ENCODE results near the gene ABCG8. TPM values are rescaled to one million over a fixed set of nuclear protein-coding genes. Genes with fewer than 3 reads are reported as not detected.

The ABCG8 gene
- total RNA-seq, 4 donors from 2014 or later = not detected

- 70% methylated on average over 1 of the region's 1 CpG for WGBS
- H3K9me3 ChIP-seq = no peaks in the 10 kb centered on the region
- H3K36me3 ChIP-seq = peaks cover 15 to 42% (median 24%) of the 10 kb centered on the region in 4 donors
- no peak overlapping the region for H3K4me3 ChIP-seq
- intact Hi-C loops (cut with DNase I) = no loop called here
- no peaks in the 10 kb centered on the region for H3K4me1 ChIP-seq
- no peak for DNase-seq (ENCODE audit: extremely low spot score)
- no peaks in the 10 kb centered on the region for H3K27me3 ChIP-seq
- no peak overlapping the region for H3K27ac ChIP-seq (replicated peaks in 1 of 4)
- TF ChIP-seq POLR2AphosphoS5 (IDR thresholded peaks at IDR 0.05) = no peak
- TF ChIP-seq CTCF (IDR thresholded peaks at IDR 0.05) = no peak
Measured at GRCh38 chr2:43803113-43803512, 35.7 kb upstream of the ABCG8 start.

GRCh38 chr2:43806719-43807031, 32.1 kb upstream of the ABCG8 start:
- Histone ChIP-seq H3K36me3 (peaks cover 17 to 74% (median 40%) of the 10 kb centered on the region in 4 donors), H3K4me1 (no peaks in the 10 kb centered on the region), H3K27ac (replicated peaks in 1 of 4) (no peak overlapping the region), H3K4me3 (no peak overlapping the region), H3K27me3 (no peaks in the 10 kb centered on the region), H3K9me3 (no peaks in the 10 kb centered on the region)
- intact Hi-C loops (cut with DNase I) = no loop called here
- no peak for DNase-seq (ENCODE audit: extremely low spot score)
- TF ChIP-seq CTCF (IDR thresholded peaks at IDR 0.05) (no peak), EP300 (IDR thresholded peaks at IDR 0.05) (no peak), POLR2A (IDR thresholded peaks at IDR 0.05; ENCODE audit: low read depth) (no peak), POLR2AphosphoS5 (IDR thresholded peaks at IDR 0.05) (no peak)
- WGBS = 88% methylated on average over 2 of the region's 2 CpGs

GRCh38 chr2:43810452-43810851, 28.3 kb upstream of the ABCG8 start:
- DNase-seq (ENCODE audit: extremely low spot score) = no peak
- Histone ChIP-seq H3K4me3 (no peak overlapping the region), H3K36me3 (peaks cover 16 to 70% (median 31%) of the 10 kb centered on the region in 4 donors), H3K9me3 (no peaks in the 10 kb centered on the region), H3K27ac (replicated peaks in 1 of 4) (no peak overlapping the region), H3K27me3 (no peaks in the 10 kb centered on the region), H3K4me1 (no peaks in the 10 kb centered on the region)
- WGBS = 67% methylated on average over 2 of the region's 2 CpGs
- intact Hi-C loops (cut with DNase I) = no loop called here
- no peak for TF ChIP-seq POLR2AphosphoS5 (IDR thresholded peaks at IDR 0.05)
- TF ChIP-seq CTCF (IDR thresholded peaks at IDR 0.05) = no peak
- no peak for TF ChIP-seq POLR2A (IDR thresholded peaks at IDR 0.05; ENCODE audit: low read depth)
- TF ChIP-seq EP300 (IDR thresholded peaks at IDR 0.05) = no peak

GRCh38 chr2:43810888-43811287, 27.9 kb upstream of the ABCG8 start:
- DNase-seq (ENCODE audit: extremely low spot score) = no peak
- 68% methylated on average over 1 of the region's 1 CpG for WGBS
- Histone ChIP-seq H3K4me3 (no peak overlapping the region), H3K9me3 (no peaks in the 10 kb centered on the region), H3K36me3 (peaks cover 12 to 65% (median 27%) of the 10 kb centered on the region in 4 donors), H3K4me1 (no peaks in the 10 kb centered on the region), H3K27ac (replicated peaks in 1 of 4) (no peak overlapping the region), H3K27me3 (no peaks in the 10 kb centered on the region)
- intact Hi-C loops (cut with DNase I) = no loop called here
- TF ChIP-seq EP300 (IDR thresholded peaks at IDR 0.05) (no peak), POLR2A (IDR thresholded peaks at IDR 0.05; ENCODE audit: low read depth) (no peak), CTCF (IDR thresholded peaks at IDR 0.05) (no peak), POLR2AphosphoS5 (IDR thresholded peaks at IDR 0.05) (no peak)

GRCh38 chr2:43812006-43812405, 26.8 kb upstream of the ABCG8 start:
- H3K4me1 ChIP-seq = no peaks in the 10 kb centered on the region

More at GRCh38 chr2:43812006-43812405, 26.8 kb upstream of the ABCG8 start:
- H3K36me3 ChIP-seq = peaks cover 3 to 54% (median 20%) of the 10 kb centered on the region in 4 donors
- no peaks in the 10 kb centered on the region for H3K27me3 ChIP-seq
- no peak overlapping the region for H3K4me3 ChIP-seq
- H3K27ac ChIP-seq (replicated peaks in 1 of 4) = no peak overlapping the region
- TF ChIP-seq EP300 (IDR thresholded peaks at IDR 0.05) (no peak), POLR2A (IDR thresholded peaks at IDR 0.05; ENCODE audit: low read depth) (no peak), CTCF (IDR thresholded peaks at IDR 0.05) (no peak), POLR2AphosphoS5 (IDR thresholded peaks at IDR 0.05) (no peak)
- intact Hi-C loops (cut with DNase I) = no loop called here
- H3K9me3 ChIP-seq = no peaks in the 10 kb centered on the region
- WGBS = 75% methylated on average over 2 of the region's 2 CpGs
- DNase-seq (ENCODE audit: extremely low spot score) = no peak

All from esophagus muscularis mucosa (tissue), 4 donors.